ENCODE results near the gene CD244.
"Not testable (repeated sequence)": the region's sequence is repeated elsewhere in the genome, so short reads cannot be mapped to it uniquely, and the experiment has no call there.

CD244 gene

GRCh38 chr1:160877221-160877620 lies 14.5 kb upstream of the CD244 start:
- peak; percentile 5 for DNase-seq (ENCODE audit: low read depth)

- DNase-seq (ENCODE audit: low read depth), result no peak
These were observed 13.6 kb upstream of the CD244 start for GRCh38 chr1:160876311-160876710.

GRCh38 chr1:160875591-160875990 lies 12.9 kb upstream of the CD244 start:
- DNase-seq (ENCODE audit: low read depth), result not testable (repeated sequence)

- no peak for DNase-seq (ENCODE audit: low read depth)
These were observed 12.2 kb upstream of the CD244 start for GRCh38 chr1:160874935-160875334.

- DNase-seq (ENCODE audit: low read depth), result no peak
These were observed 5.5 kb upstream of the CD244 start for GRCh38 chr1:160868141-160868540.

- DNase-seq (ENCODE audit: low read depth), result not testable (repeated sequence)
These were observed 5.0 kb upstream of the CD244 start for GRCh38 chr1:160867651-160868050.

GRCh38 chr1:160866695-160867260 lies 4.1 kb upstream of the CD244 start:
- DNase-seq (ENCODE audit: low read depth), result no peak

- DNase-seq (ENCODE audit: low read depth), result no peak
These were observed 3.5 kb upstream of the CD244 start for GRCh38 chr1:160866001-160866694.

- DNase-seq (ENCODE audit: low read depth), result no peak
These were observed 2.6 kb upstream of the CD244 start for GRCh38 chr1:160865337-160865736.

GRCh38 chr1:160864173-160864572 lies 1.5 kb upstream of the CD244 start:
- DNase-seq (ENCODE audit: low read depth), result no peak

- DNase-seq (ENCODE audit: low read depth), result no peak
These were observed 1.1 kb upstream of the CD244 start for GRCh38 chr1:160863774-160864131.

GRCh38 chr1:160863061-160863773 lies 530 bp upstream of the CD244 start:
- no peak for DNase-seq (ENCODE audit: low read depth)

GRCh38 chr1:160860840-160861505 lies 1.7 kb downstream of the CD244 start:
- no peak for DNase-seq (ENCODE audit: low read depth)

GRCh38 chr1:160859166-160859565 lies 3.5 kb downstream of the CD244 start:
- DNase-seq (ENCODE audit: low read depth), result no peak

GRCh38 chr1:160858507-160858906 lies 4.2 kb downstream of the CD244 start:
- DNase-seq (ENCODE audit: low read depth), result no peak

- DNase-seq (ENCODE audit: low read depth), result no peak
These were observed 4.6 kb downstream of the CD244 start for GRCh38 chr1:160858097-160858496.

- DNase-seq (ENCODE audit: low read depth), result no peak
These were observed 7.3 kb downstream of the CD244 start for GRCh38 chr1:160855181-160855981.

GRCh38 chr1:160853754-160854153 lies 8.9 kb downstream of the CD244 start:
- DNase-seq (ENCODE audit: low read depth), result no peak

GRCh38 chr1:160853014-160853413 lies 9.7 kb downstream of the CD244 start:
- no peak for DNase-seq (ENCODE audit: low read depth)

GRCh38 chr1:160850993-160851392 lies 11.7 kb downstream of the CD244 start:
- DNase-seq (ENCODE audit: low read depth), result no peak

GRCh38 chr1:160850541-160850940 lies 12.1 kb downstream of the CD244 start:
- DNase-seq (ENCODE audit: low read depth), result no peak

- DNase-seq (ENCODE audit: low read depth), result no peak
These were observed 16.4 kb downstream of the CD244 start for GRCh38 chr1:160846281-160846680.

All from ELR (cell line).